ENCODE data around the gene TRMT61A.
A peak's percentile ranks its signal among the peaks of the same experiment; 100 is the strongest.

Gene TRMT61A

GRCh38 chr14:103543721-103544387, 14.9 kb downstream of the TRMT61A start:
- intact Hi-C loops (cut with DNase I), result loop anchor here (2.0 kb wide), 1 partner anchor 15 kb away; the partner anchor contains the start of gene TRMT61A
- DNase-seq, result peak in 3 of 10 donors; percentile 79 to 93 (median 91)

GRCh38 chr14:103544388-103545218, 15.6 kb downstream of the TRMT61A start:
- intact Hi-C loops (cut with DNase I), result no loop called here

GRCh38 chr14:103545219-103545914, 16.4 kb downstream of the TRMT61A start:
- peak in 2 of 10 donors; percentile 62 to 84 for DNase-seq
- intact Hi-C loops (cut with DNase I), result no loop called here

More at GRCh38 chr14:103544388-103545218, 15.6 kb downstream of the TRMT61A start:
- DNase-seq, result peak; percentile 80 to 98 (median 88)

GRCh38 chr14:103545915-103546651, 17.1 kb downstream of the TRMT61A start:
- intact Hi-C loops (cut with DNase I), result loop anchor here (1.0 kb wide), 2 partner anchors 28 to 46 kb away; no protein-coding TSS in a partner anchor

GRCh38 chr14:103546652-103547454, 17.9 kb downstream of the TRMT61A start:
- DNase-seq, result peak; percentile 77 to 97 (median 88)
- intact Hi-C loops (cut with DNase I), result loop anchor here (1.0 kb wide), 2 partner anchors 29 to 47 kb away; no protein-coding TSS in a partner anchor

More at GRCh38 chr14:103545915-103546651, 17.1 kb downstream of the TRMT61A start:
- DNase-seq, result peak in 2 of 10 donors; percentile 72 to 86

GRCh38 chr14:103547455-103547940, 18.5 kb downstream of the TRMT61A start:
- peak in 1 of 10 donors; percentile 59 for DNase-seq
- intact Hi-C loops (cut with DNase I), result no loop called here

GRCh38 chr14:103547941-103548462, 19.0 kb downstream of the TRMT61A start:
- DNase-seq, result peak in 2 of 10 donors; percentile 35 to 79
- intact Hi-C loops (cut with DNase I), result no loop called here

GRCh38 chr14:103548463-103549351, 19.7 kb downstream of the TRMT61A start:
- intact Hi-C loops (cut with DNase I), result no loop called here

GRCh38 chr14:103549361-103550311, 20.6 kb downstream of the TRMT61A start:
- intact Hi-C loops (cut with DNase I), result no loop called here
- peak in 9 of 10 donors; percentile 59 to 97 (median 77) for DNase-seq

More at GRCh38 chr14:103548463-103549351, 19.7 kb downstream of the TRMT61A start:
- DNase-seq, result peak in 5 of 10 donors; percentile 57 to 95 (median 76)

- intact Hi-C loops (cut with DNase I), result no loop called here
- DNase-seq, result peak in 3 of 10 donors; percentile 71 to 85 (median 77)
These were observed 21.7 kb downstream of the TRMT61A start for GRCh38 chr14:103550451-103551337.

- peak in 4 of 10 donors; percentile 54 to 88 (median 81) for DNase-seq
- intact Hi-C loops (cut with DNase I), result no loop called here
These were observed 22.4 kb downstream of the TRMT61A start for GRCh38 chr14:103551338-103551762.

- peak in 2 of 10 donors; percentile 62 to 84 for DNase-seq
- intact Hi-C loops (cut with DNase I), result no loop called here
These were observed 23.2 kb downstream of the TRMT61A start for GRCh38 chr14:103552011-103552845.

- intact Hi-C loops (cut with DNase I), result no loop called here
- peak in 2 of 10 donors; percentile 52 to 61 for DNase-seq
These were observed 23.8 kb downstream of the TRMT61A start for GRCh38 chr14:103552846-103553210.
